GM21576 (cell line): ENCODE data around the gene SEPTIN1.
"Not testable (repeated sequence)": the region's sequence is repeated elsewhere in the genome, so short reads cannot be mapped to it uniquely, and the experiment has no call there.

Source experiments
- ATAC-seq: cut with Tn5 transposase; IDR thresholded peaks from one replicate; pipeline ENCODE4 v1.9.1; 2021; ENCODE audit warnings: mild to moderate bottlenecking, moderate library complexity; ENCODE audit not compliant: unreplicated experiment

SEPTIN1 gene

GRCh38 chr16:30342751-30343490 lies 39.4 kb downstream of the SEPTIN1 start:
- ATAC-seq, result no peak

GRCh38 chr16:30341971-30342370 lies 40.4 kb downstream of the SEPTIN1 start:
- ATAC-seq, result not testable (repeated sequence)

- ATAC-seq, result no peak
Measured at GRCh38 chr16:30340621-30341020, 41.7 kb downstream of the SEPTIN1 start.

GRCh38 chr16:30338715-30339114 lies 43.6 kb downstream of the SEPTIN1 start:
- not testable (repeated sequence) for ATAC-seq

- ATAC-seq, result not testable (repeated sequence)
Measured at GRCh38 chr16:30337964-30338357, 44.4 kb downstream of the SEPTIN1 start.

- no peak for ATAC-seq
Measured at GRCh38 chr16:30335598-30336474, 46.5 kb downstream of the SEPTIN1 start.

- ATAC-seq, result peak; percentile 72
Measured at GRCh38 chr16:30335028-30335597, 47.2 kb downstream of the SEPTIN1 start.

GRCh38 chr16:30334473-30334989 lies 47.8 kb downstream of the SEPTIN1 start:
- peak; percentile 91 for ATAC-seq
